Measurements from ENCODE around the gene C17orf113.

DNA sequence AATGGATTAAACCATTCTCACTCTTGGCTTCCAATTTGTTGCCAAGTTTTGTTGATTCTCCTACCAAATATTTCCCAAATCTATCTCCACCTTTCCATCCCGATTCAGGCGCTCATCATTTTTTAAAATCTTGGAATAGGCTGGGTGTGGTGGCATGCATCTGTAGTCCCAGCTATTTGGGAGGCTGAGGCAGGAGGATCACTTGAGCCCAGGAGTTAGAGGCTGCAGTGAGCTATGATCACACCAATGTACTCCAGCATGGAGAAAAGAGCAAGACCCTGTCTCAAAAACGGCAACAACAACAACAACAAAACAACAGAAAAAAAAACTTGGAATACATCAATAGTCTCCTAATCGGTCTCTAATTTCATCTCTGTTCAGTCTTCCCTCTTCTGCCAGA is 31.4 kb downstream of the C17orf113 start:
- TF ChIP-seq, protein P1, sequence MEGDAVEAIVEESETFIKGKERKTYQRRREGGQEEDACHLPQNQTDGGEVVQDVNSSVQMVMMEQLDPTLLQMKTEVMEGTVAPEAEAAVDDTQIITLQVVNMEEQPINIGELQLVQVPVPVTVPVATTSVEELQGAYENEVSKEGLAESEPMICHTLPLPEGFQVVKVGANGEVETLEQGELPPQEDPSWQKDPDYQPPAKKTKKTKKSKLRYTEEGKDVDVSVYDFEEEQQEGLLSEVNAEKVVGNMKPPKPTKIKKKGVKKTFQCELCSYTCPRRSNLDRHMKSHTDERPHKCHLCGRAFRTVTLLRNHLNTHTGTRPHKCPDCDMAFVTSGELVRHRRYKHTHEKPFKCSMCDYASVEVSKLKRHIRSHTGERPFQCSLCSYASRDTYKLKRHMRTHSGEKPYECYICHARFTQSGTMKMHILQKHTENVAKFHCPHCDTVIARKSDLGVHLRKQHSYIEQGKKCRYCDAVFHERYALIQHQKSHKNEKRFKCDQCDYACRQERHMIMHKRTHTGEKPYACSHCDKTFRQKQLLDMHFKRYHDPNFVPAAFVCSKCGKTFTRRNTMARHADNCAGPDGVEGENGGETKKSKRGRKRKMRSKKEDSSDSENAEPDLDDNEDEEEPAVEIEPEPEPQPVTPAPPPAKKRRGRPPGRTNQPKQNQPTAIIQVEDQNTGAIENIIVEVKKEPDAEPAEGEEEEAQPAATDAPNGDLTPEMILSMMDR (IDR thresholded peaks at IDR 0.05), result no peak
- no peak for TF ChIP-seq POLR2A (IDR thresholded peaks at IDR 0.05)
- no peak for TF ChIP-seq POLR2AphosphoS5 (IDR thresholded peaks at IDR 0.05)
- no peak for TF ChIP-seq EP300 (IDR thresholded peaks at IDR 0.05; ENCODE audit: low read depth)
